ENCODE measurements around the gene CA14.

- no peak; the same call in 1 of the 2 replicates for TF ChIP-seq CTCF (tag by site-specific recombination; IDR thresholded peaks at IDR 0.05)
- TF ChIP-seq ZNF629 (tag by site-specific recombination; IDR thresholded peaks at IDR 0.05), result no peak
- no peak for TF ChIP-seq ZFP41 (tag by site-specific recombination; IDR thresholded peaks at IDR 0.05; ENCODE audit: borderline replicate concordance)
- TF ChIP-seq EGR2 (tag by site-specific recombination; IDR thresholded peaks at IDR 0.05; ENCODE audit: low read depth), result no peak
- TF ChIP-seq YY1 (tag by site-specific recombination; IDR thresholded peaks at IDR 0.05), result no peak
- TF ChIP-seq ZEB2 (tag by site-specific recombination; IDR thresholded peaks at IDR 0.05), result no peak; the same call in 1 of the 2 replicates
- TF ChIP-seq ZBTB26 (tag by site-specific recombination; optimal IDR thresholded peaks at IDR 0.05), result no peak
- no peak for TF ChIP-seq ZNF350 (tag by site-specific recombination; IDR thresholded peaks at IDR 0.05)
- TF ChIP-seq ZNF121 (tag by site-specific recombination; IDR thresholded peaks at IDR 0.05), result no peak
- no peak for TF ChIP-seq ELK4 (IDR thresholded peaks at IDR 0.05; ENCODE audit: borderline replicate concordance, low read depth, low read length)
- TF ChIP-seq ZBTB8A (tag by site-specific recombination; IDR thresholded peaks at IDR 0.05), result no peak
- no peak for TF ChIP-seq ZFP37 (tag by site-specific recombination; IDR thresholded peaks at IDR 0.05)
- TF ChIP-seq ZBTB1 (tag by site-specific recombination; IDR thresholded peaks at IDR 0.05), result no peak
- TF ChIP-seq ZNF521 (tag by site-specific recombination; IDR thresholded peaks at IDR 0.05), result no peak
Measured at GRCh38 chr1:150236614-150237100, 20.9 kb upstream of the CA14 start.
